GM12878 (cell line): ENCODE data around the gene C11orf42. TPM values are rescaled to one million over a fixed set of nuclear protein-coding genes. Genes with fewer than 3 reads are reported as not detected.

ENCODE experiments used
- ATAC-seq: fragments of 200-7000 bp; cut with Tn5 transposase; 3 replicates; pipeline ENCODE4 v1.9.1; 2020; ENCODE audit warnings: mild to moderate bottlenecking, moderate library complexity
- BruUV-seq: library from RNA; stranded (reverse); fragments of 400-500 nt; replicated peaks from 2 replicates; lab custom pipeline; 2021; lab: Mats Ljungman, UMichigan
- CTCF ChIA-PET: fragments of 300-600 bp; sonication (Branson Sonifier 250); formaldehyde crosslinking; extraction: SDS; loops from one replicate; lab custom pipeline; 2021; ENCODE audit warnings: inconsistent platforms; lab: Yijun Ruan, JAX
- POLR2A ChIA-PET: fragments of 350-600 bp; formaldehyde crosslinking; extraction: SDS; loops from one replicate; lab custom pipeline; 2021; ENCODE audit warnings: inconsistent platforms; lab: Charles Lee
- RAD21 ChIA-PET: fragments of 300-600 bp; sonication (Branson Sonifier 250); formaldehyde crosslinking; loops from one replicate; lab custom pipeline; 2023; ENCODE audit warnings: antibody characterized with exemption; ENCODE audit not compliant: unreplicated experiment; lab: Charles Lee
- SMC1A ChIA-PET: fragments of 300-600 bp; sonication (Branson Sonifier 250); formaldehyde crosslinking; loops from one replicate; lab custom pipeline; 2023; ENCODE audit not compliant: unreplicated experiment, uncharacterized antibody; lab: Charles Lee
- DNase-seq: peaks from one replicate; pipeline ENCODE4 v3.0.0-alpha.2; 2011; ENCODE audit warnings: low read depth, low spot score
- FAIRE-seq: peaks from 3 replicates; lab custom pipeline; 2011; peaks lifted over from hg19 to GRCh38; lab: Jason Lieb, UNC
- H2AFZ ChIP-seq: 2 replicates; pipeline ENCODE4 v1.6.0; 2011; ENCODE audit warnings: low read depth, low read length, control low read depth; ENCODE audit not compliant: control insufficient read depth
- H3K27ac ChIP-seq: 2 replicates; pipeline ENCODE4 v1.5.1; 2011; ENCODE audit warnings: control low read depth; ENCODE audit not compliant: control insufficient read depth, insufficient read depth
- H3K27me3 ChIP-seq, 2 experiments: replicated peaks in 1 of 2; 2 replicates each; pipeline versions ENCODE4 v1.6.0 to v1.6.1; 2011; ENCODE audit warnings: low read length in 1 of 2; ENCODE audit not compliant: control insufficient read depth in 2 of 2, insufficient read depth in 2 of 2
- H3K36me3 ChIP-seq, 2 experiments: 2 replicates each; pipeline ENCODE4 v1.5.1; 2011; ENCODE audit warnings: low read length in 1 of 2; ENCODE audit not compliant: control insufficient read depth in 2 of 2, insufficient read depth in 2 of 2
- H3K4me1 ChIP-seq: 2 replicates; pipeline ENCODE4 v1.6.1; 2011; ENCODE audit warnings: mild to moderate bottlenecking, low read length, moderate library complexity, mixed read lengths; ENCODE audit not compliant: control insufficient read depth, insufficient read depth
- H3K4me2 ChIP-seq: 2 replicates; pipeline ENCODE4 v1.6.0; 2011; ENCODE audit warnings: control low read depth; ENCODE audit not compliant: control insufficient read depth, insufficient read depth
- H3K4me3 ChIP-seq: fragments of 200-600 bp; sonication (generic); 2 replicates; pipeline ENCODE4 v1.5.1; 2016
- H3K79me2 ChIP-seq: 2 replicates; pipeline ENCODE4 v1.6.0; 2011; ENCODE audit warnings: low read length; ENCODE audit not compliant: control insufficient read depth, insufficient read depth
- H3K9ac ChIP-seq: 2 replicates; pipeline ENCODE4 v1.8.0; 2011; ENCODE audit warnings: low read length, control low read depth, mixed read lengths; ENCODE audit not compliant: control insufficient read depth, insufficient read depth
- H3K9me3 ChIP-seq: replicated peaks from 3 replicates; pipeline ENCODE4 v1.5.1; 2011; ENCODE audit warnings: mild to moderate bottlenecking, low read length; ENCODE audit not compliant: control insufficient read depth, insufficient read depth
- H4K20me1 ChIP-seq: 2 replicates; pipeline ENCODE4 v1.6.0; 2011; ENCODE audit not compliant: control insufficient read depth, insufficient read depth
- CREB1 ChIP-seq: IDR thresholded peaks from 2 replicates; pipeline ENCODE4 v1.6.1; 2012; ENCODE audit warnings: low read depth, mild to moderate bottlenecking, inconsistent platforms
- DPF2 ChIP-seq: fragments of 450-650 bp; IDR thresholded peaks from 2 replicates; pipeline ENCODE4 v1.6.1; 2017; ENCODE audit warnings: mild to moderate bottlenecking
- EP300 ChIP-seq, 2 experiments: fragments of 150-350 bp in 1 of 2; IDR thresholded peaks; 2 replicates each; pipeline ENCODE4 v1.6.1; 2011 to 2012; ENCODE audit warnings: low read depth in 2 of 2, low read length in 2 of 2, borderline replicate concordance in 1 of 2, improper control_type of control experiment in 1 of 2, inconsistent platforms in 1 of 2; ENCODE audit not compliant: control insufficient read depth in 1 of 2
- HCFC1 ChIP-seq: fragments of 150-350 bp; IDR thresholded peaks from 2 replicates; pipeline ENCODE4 v1.6.1; 2014; ENCODE audit warnings: low read length
- JUNB ChIP-seq: IDR thresholded peaks from 2 replicates; pipeline ENCODE4 v1.6.1; 2016; ENCODE audit warnings: antibody characterized with exemption, mild to moderate bottlenecking
- KDM1A ChIP-seq: fragments of 200-600 bp; sonication (generic); IDR thresholded peaks from 2 replicates; pipeline ENCODE4 v1.6.1; 2016; ENCODE audit warnings: borderline replicate concordance
- LARP7 ChIP-seq: fragments of 450-650 bp; IDR thresholded peaks from 2 replicates; pipeline ENCODE4 v1.6.1; 2017; ENCODE audit warnings: mild to moderate bottlenecking
- MEF2B ChIP-seq: fragments of 450-650 bp; IDR thresholded peaks from 2 replicates; pipeline ENCODE4 v1.6.1; 2018; ENCODE audit warnings: mild to moderate bottlenecking, moderate library complexity; ENCODE audit not compliant: partially characterized antibody, poor library complexity, severe bottlenecking
- MTA3 ChIP-seq: IDR thresholded peaks from 2 replicates; pipeline ENCODE4 v1.6.1; 2012; ENCODE audit warnings: low read length, inconsistent platforms, borderline replicate concordance
- MYB ChIP-seq: fragments of 150-350 bp; IDR thresholded peaks from 2 replicates; pipeline ENCODE4 v1.6.1; 2014; ENCODE audit warnings: mild to moderate bottlenecking, low read depth, low read length, borderline replicate concordance
- NFIC ChIP-seq: IDR thresholded peaks from 2 replicates; pipeline ENCODE4 v1.6.1; 2012; ENCODE audit warnings: low read depth, mild to moderate bottlenecking, inconsistent platforms, low read length, moderate library complexity
- NR2C1 ChIP-seq: fragments of 450-650 bp; IDR thresholded peaks from 2 replicates; pipeline ENCODE4 v1.6.1; 2017; ENCODE audit warnings: antibody characterized with exemption, mild to moderate bottlenecking, moderate library complexity
- POLR2A ChIP-seq: IDR thresholded peaks from 2 replicates; pipeline ENCODE4 v1.6.1; 2011; ENCODE audit warnings: low read depth, mild to moderate bottlenecking, low read length
- RAD21 ChIP-seq: IDR thresholded peaks from 2 replicates; pipeline ENCODE4 v1.6.1; 2011; ENCODE audit warnings: mild to moderate bottlenecking, low read depth, low read length, moderate library complexity; ENCODE audit not compliant: insufficient read depth
- SMAD1 ChIP-seq: fragments of 450-650 bp; IDR thresholded peaks from 2 replicates; pipeline ENCODE4 v1.6.1; 2018; ENCODE audit warnings: mild to moderate bottlenecking, low read depth; ENCODE audit not compliant: partially characterized antibody
- STAT1 ChIP-seq: fragments of 450-650 bp; conservative IDR thresholded peaks from 2 replicates; pipeline ENCODE4 v1.6.1; 2014; ENCODE audit warnings: antibody characterized with exemption, mild to moderate bottlenecking
- TBL1XR1 ChIP-seq: IDR thresholded peaks from 2 replicates; pipeline ENCODE4 v1.6.1; 2012; ENCODE audit warnings: low read depth, low read length, improper control_type of control experiment
- TCF7 ChIP-seq: IDR thresholded peaks from 2 replicates; pipeline ENCODE4 v1.6.1; 2014; ENCODE audit warnings: antibody characterized with exemption, borderline replicate concordance
- WGBS: methylation state at CpG from one replicate; pipeline ENCODE4 v1.1.6; 2016; ENCODE audit warnings: low lambda C conversion rate; ENCODE audit not compliant: insufficient replicate concordance, insufficient coverage; ENCODE audit errors: missing lambda C conversion rate; 5-methylcytosine and 5-hydroxymethylcytosine counted together
- in situ Hi-C: fragments of 300-500 bp; cut with MboI; formaldehyde crosslinking; loops from 9 replicates; pipeline ENCODE4 v1.14.3; 2018; ENCODE audit warnings: mixed read lengths
- intact Hi-C: fragments of 100-400 bp; cut with micrococcal nuclease; formaldehyde crosslinking; loops from one replicate; pipeline ENCODE4 v1.14.2; 2022; ENCODE audit not compliant: unreplicated experiment
- polyA plus RNA-seq, 11 experiments: library from polyadenylated mRNA; depleted of rRNA in 4 of 11; unstranded in 6 of 11; stranded (reverse) in 5 of 11; fragments of >200 nt; fragmentation: Nextera tagmentation in 4 of 11; fragmentation: Illumina TruSeq in 1 of 11; extraction: Ambion mirVana in 4 of 11; extraction: Trizol in 1 of 11; gene quantifications; 1 replicate in 1 of 11; 2 replicates in 10 of 11; pipeline versions ENCODE4 v1.2.1 to v1.2.3, GENCODE V29; 2011 to 2016; ENCODE audit warnings: inconsistent platforms in 2 of 11, missing spikeins in 2 of 11, low read depth in 1 of 11
- total RNA-seq, 4 experiments: library from RNA; depleted of rRNA in 3 of 4; stranded (reverse); fragments of >200 nt in 3 of 4; fragmentation: Illumina TruSeq in 1 of 4; extraction: Trizol in 1 of 4; gene quantifications; 2 replicates each; pipeline versions ENCODE4 v1.2.1 to v1.2.3, GENCODE V29; 2013 to 2021
- TF ChIP-seq, protein P1 (sequence below): fragments of 450-650 bp; IDR thresholded peaks from 2 replicates; pipeline ENCODE4 v1.6.1; 2017; ENCODE audit warnings: mild to moderate bottlenecking, low read depth, inconsistent platforms; ENCODE audit not compliant: poor library complexity, severe bottlenecking

Gene C11orf42
- total and polyA plus RNA-seq, 10 of the 15 experiments (the other 5 are each of a cell fraction or from before 2014, with no cell fraction given), result 0.19 TPM; not detected in 9

GRCh38 chr11:6204706-6205105 lies 651 bp upstream of the C11orf42 start:
- CTCF ChIA-PET, result interaction anchor here (0.7 to 1.3 kb wide), 2 partner anchors 112 to 174 kb away, joined by 3 read pairs; no protein-coding TSS in a partner anchor
- 100% methylated on average over 1 of the region's 1 CpG for WGBS
- RAD21 ChIA-PET, result no interaction called here
- no TSS peak for BruUV-seq
- SMC1A ChIA-PET, result interaction anchor here (0.9 to 2.7 kb wide), 6 partner anchors 10 to 158 kb away, joined by 3 to 12 read pairs (median 4); partner anchors contain the start of gene FHIP1B
- H3K9me3 ChIP-seq, result no peaks in the 10 kb centered on the region
- in situ Hi-C loops (no loop called here), intact Hi-C loops (no loop called here)
- H3K4me3 ChIP-seq, result no peak overlapping the region
- POLR2A ChIA-PET, result no interaction called here
- DNase-seq (no peak), FAIRE-seq (no peak), ATAC-seq (no peak)
- H3K4me1 ChIP-seq, result peaks cover 9% of the 10 kb centered on the region
- H4K20me1 ChIP-seq, result no peaks in the 10 kb centered on the region
- TF ChIP-seq POLR2A (no peak), MYB (no peak), MTA3 (no peak), NR2C1 (no peak), JUNB (no peak), RAD21 (no peak), TCF7 (no peak), TBL1XR1 (no peak), EP300 (IDR thresholded peaks at IDR 0.05; ENCODE audit: borderline replicate concordance in 1 of 2, control insufficient read depth in 1 of 2, low read depth in 2 of 2, low read length in 2 of 2) (no peak), SMAD1 (no peak), HCFC1 (no peak), STAT1 (no peak), CREB1 (no peak), NFIC (no peak), DPF2 (no peak), LARP7 (no peak), KDM1A (no peak), MEF2B (no peak)
- TF ChIP-seq, protein P1, sequence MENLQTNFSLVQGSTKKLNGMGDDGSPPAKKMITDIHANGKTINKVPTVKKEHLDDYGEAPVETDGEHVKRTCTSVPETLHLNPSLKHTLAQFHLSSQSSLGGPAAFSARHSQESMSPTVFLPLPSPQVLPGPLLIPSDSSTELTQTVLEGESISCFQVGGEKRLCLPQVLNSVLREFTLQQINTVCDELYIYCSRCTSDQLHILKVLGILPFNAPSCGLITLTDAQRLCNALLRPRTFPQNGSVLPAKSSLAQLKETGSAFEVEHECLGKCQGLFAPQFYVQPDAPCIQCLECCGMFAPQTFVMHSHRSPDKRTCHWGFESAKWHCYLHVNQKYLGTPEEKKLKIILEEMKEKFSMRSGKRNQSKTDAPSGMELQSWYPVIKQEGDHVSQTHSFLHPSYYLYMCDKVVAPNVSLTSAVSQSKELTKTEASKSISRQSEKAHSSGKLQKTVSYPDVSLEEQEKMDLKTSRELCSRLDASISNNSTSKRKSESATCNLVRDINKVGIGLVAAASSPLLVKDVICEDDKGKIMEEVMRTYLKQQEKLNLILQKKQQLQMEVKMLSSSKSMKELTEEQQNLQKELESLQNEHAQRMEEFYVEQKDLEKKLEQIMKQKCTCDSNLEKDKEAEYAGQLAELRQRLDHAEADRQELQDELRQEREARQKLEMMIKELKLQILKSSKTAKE, result no peak
- H3K4me2 ChIP-seq, result no peak overlapping the region
- H3K27me3 ChIP-seq, result no peaks in the 10 kb centered on the region
- H2AFZ ChIP-seq, result no peak overlapping the region
- no peaks in the 10 kb centered on the region; a peak in 1 of 4 replicates for H3K36me3 ChIP-seq
- H3K27ac ChIP-seq, result no peak overlapping the region
- no peak overlapping the region for H3K9ac ChIP-seq
- H3K79me2 ChIP-seq, result no peaks in the 10 kb centered on the region
